SK-N-SH (cell line): ENCODE results near the gene COPS9. TPM values are rescaled to one million over a fixed set of nuclear protein-coding genes. Genes with fewer than 3 reads are reported as not detected.

Experiments
- CTCF ChIA-PET: fragments of 300-600, 350-600 bp; formaldehyde crosslinking; extraction: SDS; loops from one replicate; lab custom pipeline; 2021; lab: Yijun Ruan, JAX
- POLR2A ChIA-PET: fragments of 350-600 bp; sonication (Branson Sonifier 250); formaldehyde crosslinking; extraction: SDS; loops from one replicate; lab custom pipeline; 2020; ENCODE audit warnings: antibody characterized with exemption, inconsistent platforms; lab: Yijun Ruan, JAX
- DNase-seq: peaks from one replicate; pipeline ENCODE4 v3.0.0; 2012
- H2AFZ ChIP-seq: fragments of 200-600 bp; sonication (generic); 2 replicates; pipeline ENCODE4 v1.8.1; 2016; ENCODE audit warnings: antibody characterized with exemption, mild to moderate bottlenecking, low read depth
- H3F3A ChIP-seq: fragments of 200-600 bp; sonication (generic); replicated peaks from 2 replicates; pipeline ENCODE3; 2016; ENCODE audit warnings: antibody characterized with exemption, mild to moderate bottlenecking; ENCODE audit not compliant: insufficient read depth
- H3K27ac ChIP-seq, 2 experiments: fragments of 200-500 bp in 1 of 2; fragments of 200-600 bp in 1 of 2; sonication (Bioruptor generic) in 1 of 2; sonication (generic), shearing (Covaris generic) in 1 of 2; 2 replicates each; pipeline versions ENCODE4 v1.5.1 to v1.6.1; 2014 to 2016; ENCODE audit warnings: low read depth in 2 of 2, inconsistent platforms in 1 of 2, low read length in 1 of 2, mild to moderate bottlenecking in 1 of 2, mixed read lengths in 1 of 2
- H3K27me3 ChIP-seq: fragments of 200-600 bp; sonication (generic), shearing (Covaris generic); 2 replicates; pipeline ENCODE4 v1.6.1; 2016; ENCODE audit warnings: mixed run types; ENCODE audit not compliant: insufficient read depth
- H3K36me3 ChIP-seq, 2 experiments: fragments of 200-500 bp in 1 of 2; fragments of 200-600 bp in 1 of 2; sonication (Bioruptor generic) in 1 of 2; sonication (generic) in 1 of 2; replicated peaks in 1 of 2; 2 replicates each; pipeline versions ENCODE3 to v1.5.1; 2014 to 2016; ENCODE audit warnings: low read length in 1 of 2, mild to moderate bottlenecking in 1 of 2; ENCODE audit not compliant: insufficient read depth in 2 of 2, control insufficient read depth in 1 of 2
- H3K4me1 ChIP-seq, 2 experiments: fragments of 200-500 bp in 1 of 2; fragments of 200-600 bp in 1 of 2; sonication (Bioruptor generic) in 1 of 2; sonication (generic), shearing (Covaris generic) in 1 of 2; 2 replicates each; pipeline versions ENCODE4 v1.5.1 to v1.6.1; 2014 to 2016; ENCODE audit warnings: low read depth in 1 of 2, low read length in 1 of 2, mixed run types in 1 of 2; ENCODE audit not compliant: insufficient read depth in 2 of 2, control insufficient read depth in 1 of 2
- H3K4me2 ChIP-seq: fragments of 200-600 bp; sonication (generic), shearing (Covaris generic); 2 replicates; pipeline ENCODE4 v1.6.1; 2017; ENCODE audit warnings: mixed run types
- H3K4me3 ChIP-seq, 2 experiments: fragments of 200-500 bp in 1 of 2; fragments of 200-600 bp in 1 of 2; sonication (Bioruptor generic) in 1 of 2; sonication (generic), shearing (Covaris generic) in 1 of 2; 2 replicates each; pipeline versions ENCODE4 v1.5.1 to v1.8.1; 2014 to 2016; ENCODE audit warnings: low read depth in 2 of 2, inconsistent platforms in 1 of 2, low read length in 1 of 2, mild to moderate bottlenecking in 1 of 2, mixed read lengths in 1 of 2, moderate library complexity in 1 of 2
- H3K79me2 ChIP-seq: fragments of 200-600 bp; sonication (generic); 2 replicates; pipeline ENCODE4 v1.8.1; 2017; ENCODE audit warnings: mild to moderate bottlenecking; ENCODE audit not compliant: insufficient read depth
- H3K9ac ChIP-seq: fragments of 200-600 bp; sonication (generic); 2 replicates; pipeline ENCODE4 v1.6.1; 2017; ENCODE audit warnings: mixed run types
- H3K9me2 ChIP-seq: fragments of 200-600 bp; sonication (generic); 2 replicates; pipeline ENCODE4 v1.6.1; 2017; ENCODE audit warnings: mixed run types
- H3K9me3 ChIP-seq: fragments of 200-600 bp; sonication (generic); 2 replicates; pipeline ENCODE4 v1.6.1; 2017; ENCODE audit warnings: mixed run types, mild to moderate bottlenecking, moderate library complexity
- H4K20me1 ChIP-seq: fragments of 200-600 bp; sonication (generic); 2 replicates; pipeline ENCODE4 v1.6.1; 2017; ENCODE audit warnings: mild to moderate bottlenecking, mixed run types; ENCODE audit not compliant: insufficient read depth
- CHD2 ChIP-seq: fragments of 150-350 bp; IDR thresholded peaks from 2 replicates; pipeline ENCODE4 v1.6.1; 2018; ENCODE audit warnings: low read length; ENCODE audit not compliant: partially characterized antibody
- EP300 ChIP-seq, 2 experiments: IDR thresholded peaks; 2 replicates each; pipeline versions ENCODE4 v1.4.0 to v1.6.1; 2012; ENCODE audit warnings: borderline replicate concordance in 1 of 2, low read depth in 1 of 2, low read length in 1 of 2
- EZH2phosphoT487 ChIP-seq: fragments of 200-600 bp; sonication (generic); IDR thresholded peaks from 2 replicates; pipeline ENCODE4 v1.6.1; 2017; ENCODE audit warnings: low read depth, mixed run types, mild to moderate bottlenecking, antibody characterized with exemption, moderate library complexity, borderline replicate concordance
- FOSL2 ChIP-seq: IDR thresholded peaks from 2 replicates; pipeline ENCODE4 v1.4.0; 2012; ENCODE audit warnings: low read depth, mild to moderate bottlenecking, moderate library complexity, borderline replicate concordance
- GATA2 ChIP-seq: sonication (generic); formaldehyde crosslinking; IDR thresholded peaks from 2 replicates; pipeline ENCODE4 v1.5.0; 2020; ENCODE audit warnings: mild to moderate bottlenecking, missing genetic modification reagents
- IRF3 ChIP-seq: fragments of 150-350 bp; IDR thresholded peaks from 2 replicates; pipeline ENCODE4 v1.6.1; 2016; ENCODE audit warnings: mild to moderate bottlenecking, low read depth, low read length
- MAX ChIP-seq: IDR thresholded peaks from 2 replicates; pipeline ENCODE4 v1.4.0; 2012; ENCODE audit warnings: low read depth
- NRF1 ChIP-seq: IDR thresholded peaks from 2 replicates; pipeline ENCODE4 v1.6.1; 2012; ENCODE audit warnings: low read depth, mild to moderate bottlenecking, low read length
- REST ChIP-seq: IDR thresholded peaks from 2 replicates; pipeline ENCODE4 v1.6.1; 2012; ENCODE audit warnings: mild to moderate bottlenecking, low read depth, low read length, moderate library complexity
- RFX5 ChIP-seq: IDR thresholded peaks from 2 replicates; pipeline ENCODE4 v1.6.1; 2012; ENCODE audit warnings: mild to moderate bottlenecking, improper control_type of control experiment, low read length
- TCF12 ChIP-seq: IDR thresholded peaks from 2 replicates; pipeline ENCODE4 v1.4.0; 2012
- TEAD4 ChIP-seq: IDR thresholded peaks from 2 replicates; pipeline ENCODE4 v1.4.0; 2012; ENCODE audit warnings: mild to moderate bottlenecking, borderline replicate concordance; ENCODE audit not compliant: insufficient read depth
- USF1 ChIP-seq: IDR thresholded peaks from 2 replicates; pipeline ENCODE4 v1.4.0; 2012; ENCODE audit warnings: low read depth, borderline replicate concordance
- YY1 ChIP-seq: IDR thresholded peaks from 2 replicates; pipeline ENCODE4 v1.4.0; 2012; ENCODE audit warnings: low read depth, mild to moderate bottlenecking
- ZBTB33 ChIP-seq: IDR thresholded peaks from 2 replicates; pipeline ENCODE4 v1.4.0; 2012; ENCODE audit warnings: low read depth, borderline replicate concordance
- WGBS: methylation state at CpG from one replicate; pipeline ENCODE4 v1.1.6; 2017; ENCODE audit warnings: low lambda C conversion rate; 5-methylcytosine and 5-hydroxymethylcytosine counted together
- polyA plus RNA-seq, 3 experiments: library from polyadenylated mRNA; depleted of rRNA; stranded (reverse); fragments of >200 nt; gene quantifications; 2 replicates each; pipeline ENCODE4 v1.2.3, GENCODE V29; 2012

COPS9 gene
- polyA plus RNA-seq, 1 of the 3 experiments (the other 2 are of a cell fraction) = 717 TPM

GRCh38 chr2:240174496-240174895, 38.4 kb upstream of the COPS9 start:
- Histone ChIP-seq H3K36me3 (no peaks in the 10 kb centered on the region), H3K4me3 (no peak overlapping the region), H2AFZ (no peak overlapping the region), H3K9me2 (no peaks in the 10 kb centered on the region), H3F3A (no peaks in the 10 kb centered on the region), H3K27me3 (no peaks in the 10 kb centered on the region), H3K4me2 (no peak overlapping the region), H3K79me2 (no peaks in the 10 kb centered on the region), H3K27ac (no peak overlapping the region), H3K4me1 (no peaks in the 10 kb centered on the region; a peak in 1 of 4 replicates), H3K9ac (no peak overlapping the region), H3K9me3 (no peaks in the 10 kb centered on the region), H4K20me1 (no peaks in the 10 kb centered on the region)
- TF ChIP-seq TCF12 (no peak), IRF3 (no peak), USF1 (no peak), RFX5 (no peak), ZBTB33 (no peak), CHD2 (no peak), MAX (no peak), TEAD4 (no peak), EZH2phosphoT487 (no peak), EP300 (IDR thresholded peaks at IDR 0.05; ENCODE audit: borderline replicate concordance in 1 of 2, low read depth in 1 of 2, low read length in 1 of 2) (no peak), REST (no peak), YY1 (no peak), GATA2 (CRISPR knock-in tag) (no peak), FOSL2 (no peak), NRF1 (no peak)
- POLR2A ChIA-PET = no interaction called here
- CTCF ChIA-PET = interaction anchor here (1.2 kb wide), 1 partner anchor 24 kb away, joined by 3 read pairs; no protein-coding TSS in a partner anchor
- no peak for DNase-seq
- 48% methylated on average over 7 of the region's 7 CpGs for WGBS
